Activated CD8-positive, alpha-beta memory T cell treated with anti-CD3 and anti-CD28 coated beads for 36 hours (primary cell): ENCODE results near the gene LRRC75B. TPM values are rescaled to one million over a fixed set of nuclear protein-coding genes. Genes with fewer than 3 reads are reported as not detected.

Experiments used
- CTCF ChIA-PET: fragments of 350-600 bp; sonication (Branson Sonifier 250); formaldehyde crosslinking; loops from one replicate; lab custom pipeline; 2021; ENCODE audit warnings: antibody characterized with exemption; lab: Charles Lee
- POLR2A ChIA-PET: fragments of 350-600 bp; sonication (Branson Sonifier 250); formaldehyde crosslinking; loops from one replicate; lab custom pipeline; 2021; ENCODE audit warnings: antibody characterized with exemption; lab: Charles Lee
- total RNA-seq, 2 experiments: library from RNA; stranded (reverse); gene quantifications; one replicate each; pipeline ENCODE4 v1.2.3, GENCODE V29; 2021

The LRRC75B gene
- total RNA-seq, 2 experiments from 2014 or later = 1.3 to 1.7 TPM

DNA sequence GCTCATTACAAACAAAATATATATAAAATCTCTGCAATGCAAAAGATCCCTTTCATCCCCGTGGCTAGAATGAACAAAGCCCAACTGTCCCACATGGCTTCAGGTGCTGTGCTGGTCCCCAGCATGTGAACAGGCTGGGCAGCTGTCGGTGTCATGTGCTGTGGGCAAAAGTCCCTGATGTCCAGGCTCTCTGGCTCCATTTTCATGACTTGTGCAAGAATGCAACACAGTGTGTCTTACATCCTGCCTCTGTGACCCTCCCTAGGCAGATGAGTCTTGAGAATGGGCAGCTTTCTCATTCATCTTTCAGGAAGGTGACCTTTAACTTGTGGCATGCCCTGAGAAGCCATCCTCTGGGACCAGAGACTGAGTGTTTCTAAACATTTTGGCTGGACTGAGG is 52.4 kb downstream of the LRRC75B start:
- ChIA-PET CTCF (no interaction called here), POLR2A (interaction anchor here (0.8 kb wide), 1 partner anchor 13 kb away, joined by 5 read pairs; no protein-coding TSS in a partner anchor)

DNA sequence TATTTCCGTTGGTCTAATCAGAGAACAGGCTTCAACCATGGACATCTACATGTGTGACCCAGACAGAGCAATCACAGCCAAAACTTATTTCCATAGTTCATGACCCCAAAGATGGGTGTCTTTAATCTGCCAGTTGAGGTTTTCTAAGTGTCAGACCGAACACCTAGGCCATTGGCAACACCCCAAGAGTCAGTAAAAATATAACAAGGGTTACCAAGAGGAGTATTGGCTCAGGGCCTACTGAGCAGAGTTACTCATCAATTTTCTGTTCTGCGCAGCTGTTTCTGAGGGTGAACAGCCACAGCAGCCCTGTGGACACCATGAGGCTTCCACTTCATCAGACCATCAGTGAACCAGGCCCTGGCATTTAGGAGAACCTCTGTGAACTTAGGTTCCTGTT is 56.8 kb downstream of the LRRC75B start:
- CTCF ChIA-PET = interaction anchor here (0.9 to 1.0 kb wide), 2 partner anchors 10 to 12 kb away, joined by 3 read pairs; no protein-coding TSS in a partner anchor
- POLR2A ChIA-PET = no interaction called here

Other genes starting within 250 kb of the LRRC75B start
- 10 to 100 TPM; 39.8 to 41.7 TPM for gene ADORA2A, start 165.5 kb downstream of the LRRC75B start, total RNA-seq
- not detected for gene UPB1, start 97.7 kb downstream of the LRRC75B start, total RNA-seq
- 100 to 1,000 TPM; 116 to 119 TPM for gene GUCD1, start 37.9 kb downstream of the LRRC75B start, total RNA-seq
- 100 to 1,000 TPM; 204 to 208 TPM for gene SNRPD3, start 37.1 kb downstream of the LRRC75B start, total RNA-seq
- gene GGT1, start 10.1 kb upstream of the LRRC75B start, total RNA-seq = 10 to 100 TPM; 40.5 to 42.0 TPM
- gene PIWIL3, start 181.6 kb upstream of the LRRC75B start, total RNA-seq = not detected
- under 1 TPM in 1 of 2 experiments, not detected in 1; 0.27 TPM for gene SGSM1, start 213.1 kb upstream of the LRRC75B start, total RNA-seq